ENCODE data around the gene COLEC12.

- TF ChIP-seq POLR2AphosphoS5 (IDR thresholded peaks at IDR 0.05): no peak
- no peak for TF ChIP-seq POLR2A (IDR thresholded peaks at IDR 0.05)
Measured at GRCh38 chr18:306608-307255, 193.8 kb downstream of the COLEC12 start.
